SK-N-DZ (cell line): ENCODE data around the gene TECPR2.

Experiments used
- DNase-seq: peaks from one replicate; pipeline ENCODE4 v3.0.0-alpha.2; 2015; ENCODE audit warnings: low spot score

TECPR2 gene

GRCh38 chr14:102424520-102424919 is 61.8 kb downstream of the TECPR2 start:
- no peak for DNase-seq

- DNase-seq = no peak
Measured at GRCh38 chr14:102424923-102425322, 62.2 kb downstream of the TECPR2 start.

- no peak for DNase-seq
Measured at GRCh38 chr14:102426796-102427195, 64.1 kb downstream of the TECPR2 start.

GRCh38 chr14:102427642-102428041 is 64.9 kb downstream of the TECPR2 start:
- no peak for DNase-seq

- no peak for DNase-seq
Measured at GRCh38 chr14:102430212-102430908, 67.6 kb downstream of the TECPR2 start.

DNA sequence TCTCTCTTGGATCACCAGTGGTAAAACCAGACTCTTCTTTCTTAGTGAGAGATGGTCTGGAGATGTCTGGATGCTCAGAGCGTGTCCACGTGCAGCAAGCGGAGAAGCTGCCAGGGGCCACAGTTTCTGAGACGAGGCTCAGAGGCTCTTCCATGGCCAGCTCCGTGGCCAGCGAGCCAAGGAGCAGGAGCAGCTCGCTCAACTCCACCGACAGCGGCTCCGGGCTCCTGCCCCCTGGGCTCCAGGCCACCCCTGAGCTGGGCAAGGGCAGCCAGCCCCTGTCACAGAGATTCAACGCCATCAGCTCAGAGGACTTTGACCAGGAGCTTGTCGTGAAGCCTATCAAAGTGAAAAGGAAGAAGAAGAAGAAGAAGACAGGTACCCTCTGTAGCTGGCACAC is 69.0 kb downstream of the TECPR2 start:
- DNase-seq = no peak

DNA sequence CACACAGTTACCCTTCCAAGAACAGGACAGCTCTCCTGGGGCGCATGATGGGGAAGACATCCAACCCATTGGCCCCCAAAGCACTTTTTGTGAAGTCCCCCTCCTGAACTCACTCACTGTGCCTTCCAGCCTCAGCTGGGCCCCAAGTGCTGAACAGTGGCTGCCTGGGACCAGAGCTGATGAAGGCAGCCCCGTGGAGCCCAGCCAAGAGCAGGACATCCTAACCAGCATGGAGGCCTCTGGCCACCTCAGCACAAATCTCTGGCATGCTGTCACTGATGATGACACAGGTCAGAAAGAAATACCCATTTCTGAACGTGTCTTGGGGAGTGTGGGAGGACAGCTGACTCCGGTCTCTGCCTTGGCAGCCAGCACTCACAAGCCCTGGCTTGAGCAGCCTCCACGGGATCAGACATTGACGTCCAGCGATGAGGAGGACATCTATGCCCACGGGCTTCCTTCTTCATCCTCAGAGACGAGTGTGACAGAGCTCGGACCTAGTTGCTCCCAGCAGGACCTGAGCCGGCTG is 72.0 kb downstream of the TECPR2 start:
- DNase-seq = no peak

DNA sequence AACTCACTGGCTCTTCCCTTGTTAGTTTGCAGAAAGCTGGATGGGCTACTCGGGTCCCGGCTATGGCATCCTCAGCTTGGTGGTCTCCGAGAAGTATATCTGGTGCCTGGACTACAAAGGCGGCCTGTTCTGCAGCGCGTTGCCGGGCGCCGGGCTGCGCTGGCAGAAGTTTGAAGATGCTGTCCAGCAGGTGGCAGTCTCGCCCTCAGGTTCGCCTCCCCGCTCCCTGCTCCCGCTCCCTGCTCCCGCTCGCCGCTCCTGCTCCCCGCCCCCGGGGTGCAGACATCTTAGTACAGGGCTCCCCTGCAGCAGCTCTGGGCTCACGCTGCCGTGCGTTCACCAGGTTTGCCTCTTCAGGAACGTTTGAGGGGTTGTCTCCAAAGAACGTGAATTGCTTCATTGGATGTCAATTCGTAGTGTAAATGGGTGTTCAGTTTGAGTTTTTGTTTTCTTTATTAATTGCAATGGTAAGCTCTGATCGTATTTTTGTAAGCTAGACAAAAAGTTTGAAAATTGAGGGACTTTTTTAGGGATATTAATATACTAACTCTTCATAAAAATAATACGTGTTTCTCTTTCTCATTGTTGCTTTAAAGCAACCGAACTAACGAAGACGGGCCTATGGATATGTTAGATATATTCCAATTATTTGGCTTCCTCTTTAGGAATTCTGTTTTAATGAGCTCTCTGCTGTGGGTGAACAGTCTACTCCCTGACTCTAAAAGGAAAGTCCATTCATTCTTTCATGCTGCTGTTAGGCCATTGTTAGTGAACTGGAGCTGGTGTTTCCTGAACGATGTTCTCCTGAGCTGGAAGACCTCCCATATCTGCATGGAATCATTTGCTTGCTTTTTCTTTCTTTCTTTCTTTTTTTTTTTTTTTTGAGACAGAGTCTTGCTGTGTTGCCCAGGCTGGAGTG is 75.5 kb downstream of the TECPR2 start:
- peak; percentile 60 for DNase-seq

DNA sequence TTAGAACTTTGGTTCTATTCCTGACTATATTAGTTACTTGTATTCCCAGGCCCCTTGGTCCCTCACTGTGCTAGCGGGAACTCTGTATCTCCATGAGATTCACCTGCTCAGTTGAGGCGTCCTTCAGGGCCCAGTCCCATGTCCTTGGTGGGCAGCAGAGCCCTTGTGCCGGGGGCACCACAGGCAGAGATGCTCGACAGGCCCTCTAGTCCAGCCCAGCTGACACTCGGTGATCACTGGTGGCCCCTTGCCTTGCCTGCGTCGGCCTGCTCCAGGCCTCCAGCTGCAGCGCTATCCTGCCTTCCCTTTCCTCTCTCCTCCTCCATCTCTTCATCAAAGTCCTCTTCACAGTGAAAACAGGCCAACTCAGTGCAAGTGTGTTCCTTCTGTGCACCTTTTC is 76.8 kb downstream of the TECPR2 start:
- no peak for DNase-seq

- DNase-seq = no peak
Measured at GRCh38 chr14:102440392-102440791, 77.7 kb downstream of the TECPR2 start.

GRCh38 chr14:102442241-102443211 is 79.8 kb downstream of the TECPR2 start:
- DNase-seq = no peak

- no peak for DNase-seq
Measured at GRCh38 chr14:102445066-102445465, 82.3 kb downstream of the TECPR2 start.

GRCh38 chr14:102445641-102446040 is 82.9 kb downstream of the TECPR2 start:
- DNase-seq = no peak

DNA sequence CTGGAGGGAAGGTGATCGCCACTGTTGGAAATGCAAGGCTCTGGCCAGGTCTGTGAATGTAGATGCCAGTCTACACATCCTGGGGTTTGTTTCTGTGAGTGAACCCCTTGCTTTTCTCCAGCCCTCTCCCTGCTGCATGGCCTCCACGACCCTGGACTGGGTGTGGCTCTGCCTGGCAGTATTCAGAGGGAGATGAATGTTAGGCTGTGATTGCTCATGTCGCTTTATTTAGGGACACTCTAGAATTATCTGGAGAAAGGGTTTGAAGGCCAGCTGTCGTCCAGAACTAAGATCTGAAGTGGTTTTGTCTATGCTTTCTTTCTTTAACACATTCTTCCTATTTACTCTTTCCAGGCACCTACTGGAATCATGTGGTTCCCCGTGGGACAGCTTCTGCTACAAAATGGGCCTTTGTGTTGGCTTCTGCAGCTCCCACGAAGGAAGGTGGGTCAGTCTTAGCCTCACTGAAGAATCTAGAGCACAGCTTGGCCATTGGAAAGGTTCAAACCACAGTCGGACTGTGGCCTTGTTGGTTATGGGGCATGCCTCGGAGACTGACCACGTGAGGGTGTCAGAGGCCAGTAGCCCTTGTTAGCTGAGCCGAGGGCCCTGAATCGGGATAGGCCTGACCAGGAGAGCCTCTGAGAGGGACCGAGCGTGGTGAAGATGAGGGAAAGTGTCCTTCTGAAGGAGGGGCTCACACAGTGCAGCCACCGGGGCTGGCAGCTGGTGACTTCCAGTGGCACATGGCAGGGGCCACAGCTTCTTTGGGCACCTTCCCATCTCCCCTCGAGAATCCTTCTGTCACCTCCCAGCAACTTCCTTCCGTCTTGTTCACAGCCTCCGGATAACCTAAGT is 87.7 kb downstream of the TECPR2 start:
- DNase-seq = no peak

GRCh38 chr14:102451064-102451352 is 88.3 kb downstream of the TECPR2 start:
- DNase-seq = no peak

GRCh38 chr14:102452302-102452701 is 89.6 kb downstream of the TECPR2 start:
- DNase-seq = no peak

GRCh38 chr14:102454711-102455110 is 92.0 kb downstream of the TECPR2 start:
- DNase-seq = no peak

GRCh38 chr14:102457509-102457908 is 94.8 kb downstream of the TECPR2 start:
- no peak for DNase-seq

DNA sequence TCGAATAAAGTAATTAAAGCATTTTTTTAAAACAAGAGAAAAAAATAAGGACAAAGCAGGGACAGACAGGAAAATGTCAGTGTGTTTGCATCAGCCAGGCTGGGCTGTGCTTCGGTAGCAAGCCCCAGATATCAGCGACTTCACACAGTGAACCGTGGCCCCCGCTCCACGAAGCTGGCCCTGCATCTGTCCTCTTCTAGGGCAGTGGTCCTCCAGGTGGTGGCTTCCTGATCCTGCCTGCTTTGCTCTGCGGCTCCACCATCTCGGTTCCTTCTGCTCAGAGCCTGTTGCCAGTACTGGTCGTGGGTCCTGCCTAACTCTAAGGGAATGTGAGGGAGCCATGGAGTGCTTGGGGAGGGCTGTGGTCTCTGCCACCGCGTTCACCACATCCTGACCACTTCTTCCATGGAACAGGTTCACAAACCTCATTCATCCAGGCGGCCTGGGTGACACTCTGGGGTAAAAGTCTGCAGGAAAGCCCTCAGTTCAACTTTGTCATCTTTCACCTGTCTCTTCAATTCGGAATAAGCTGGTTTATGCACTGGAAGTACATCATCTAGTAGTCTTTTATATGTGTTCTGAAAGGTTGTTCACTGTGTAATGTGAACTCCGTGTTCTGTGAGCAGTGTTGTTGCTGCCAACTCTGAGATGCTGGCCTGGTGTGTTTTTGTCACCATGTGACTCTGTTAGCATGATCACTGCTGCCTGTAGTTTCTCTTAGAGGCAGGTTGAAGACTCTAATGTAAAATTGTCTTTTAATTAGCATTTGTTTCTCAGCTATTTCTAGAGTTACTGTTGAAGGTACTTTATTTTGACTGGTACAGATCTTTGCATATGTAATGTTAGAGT is 99.0 kb downstream of the TECPR2 start:
- no peak for DNase-seq

- no peak for DNase-seq
Measured at GRCh38 chr14:102462391-102462790, 99.7 kb downstream of the TECPR2 start.
